H9 (cell line): Measurements from ENCODE around the gene TM4SF1. TPM values are rescaled to one million over a fixed set of nuclear protein-coding genes. Genes with fewer than 3 reads are reported as not detected.

ENCODE experiments used
- DNase-seq: peaks from one replicate; pipeline ENCODE4 v3.0.0-alpha.2; 2017
- H2AFZ ChIP-seq: one replicate; pipeline ENCODE4 v1.6.1; 2013; ENCODE audit warnings: mild to moderate bottlenecking, low read length, control low read depth, moderate library complexity
- H2AK5ac ChIP-seq: 2 replicates; pipeline ENCODE4 v1.6.1; 2013; ENCODE audit warnings: low read length, control low read depth, mixed read lengths; ENCODE audit not compliant: insufficient read length
- H2BK120ac ChIP-seq: one replicate; pipeline ENCODE4 v1.6.1; 2013; ENCODE audit warnings: low read depth, mild to moderate bottlenecking, low read length, control low read depth, inconsistent platforms; ENCODE audit not compliant: poor library complexity, severe bottlenecking
- H2BK12ac ChIP-seq: 2 replicates; pipeline ENCODE4 v1.6.1; 2013; ENCODE audit warnings: low read length, control low read depth, mixed read lengths, low read depth; ENCODE audit not compliant: insufficient read length
- H2BK15ac ChIP-seq: 2 replicates; pipeline ENCODE4 v1.6.1; 2013; ENCODE audit warnings: low read depth, low read length, control low read depth
- H2BK20ac ChIP-seq: one replicate; pipeline ENCODE4 v1.6.1; 2013; ENCODE audit warnings: low read depth, mild to moderate bottlenecking, low read length, control low read depth, inconsistent platforms; ENCODE audit not compliant: poor library complexity, severe bottlenecking
- H2BK5ac ChIP-seq: 2 replicates; pipeline ENCODE4 v1.6.1; 2013; ENCODE audit warnings: low read length, control low read depth, mixed read lengths; ENCODE audit not compliant: insufficient read length
- H3K14ac ChIP-seq: 2 replicates; pipeline ENCODE4 v1.6.1; 2013; ENCODE audit warnings: low read length, control low read depth; ENCODE audit not compliant: insufficient read depth
- H3K18ac ChIP-seq: 2 replicates; pipeline ENCODE4 v1.6.1; 2013; ENCODE audit warnings: low read depth, mild to moderate bottlenecking, mixed read lengths, low read length, control low read depth; ENCODE audit not compliant: insufficient read length
- H3K23ac ChIP-seq: 2 replicates; pipeline ENCODE4 v1.6.1; 2013; ENCODE audit warnings: low read length, control low read depth, mixed read lengths, low read depth; ENCODE audit not compliant: insufficient read length
- H3K23me2 ChIP-seq: 2 replicates; pipeline ENCODE4 v1.6.1; 2013; ENCODE audit warnings: low read depth, mild to moderate bottlenecking, mixed read lengths, low read length, control low read depth; ENCODE audit not compliant: insufficient read length, poor library complexity, severe bottlenecking
- H3K27ac ChIP-seq: 2 replicates; pipeline ENCODE4 v1.5.1; 2013; ENCODE audit warnings: low read length, control low read depth, mixed read lengths, low read depth; ENCODE audit not compliant: insufficient read length
- H3K27me3 ChIP-seq: 2 replicates; pipeline ENCODE4 v1.6.1; 2013; ENCODE audit warnings: low read length, control low read depth, inconsistent platforms; ENCODE audit not compliant: insufficient read depth
- H3K4ac ChIP-seq: 2 replicates; pipeline ENCODE4 v1.6.1; 2013; ENCODE audit warnings: low read depth, mild to moderate bottlenecking, control low read depth, inconsistent platforms, low read length, moderate library complexity
- H3K4me1 ChIP-seq: 2 replicates; pipeline ENCODE4 v1.6.1; 2013; ENCODE audit warnings: low read length, control low read depth, inconsistent platforms; ENCODE audit not compliant: insufficient read depth
- H3K4me2 ChIP-seq: 2 replicates; pipeline ENCODE4 v1.6.1; 2013; ENCODE audit warnings: low read length, control low read depth, mixed read lengths; ENCODE audit not compliant: insufficient read length, insufficient read depth
- H3K56ac ChIP-seq: 2 replicates; pipeline ENCODE4 v1.6.1; 2013; ENCODE audit warnings: low read depth, mild to moderate bottlenecking, mixed read lengths, low read length, control low read depth; ENCODE audit not compliant: insufficient read length
- H3K79me1 ChIP-seq: 2 replicates; pipeline ENCODE4 v1.6.1; 2013; ENCODE audit warnings: low read depth, mild to moderate bottlenecking, moderate library complexity, low read length, control low read depth, inconsistent platforms; ENCODE audit not compliant: insufficient read depth, poor library complexity, severe bottlenecking
- H3K79me2 ChIP-seq: 2 replicates; pipeline ENCODE4 v1.6.1; 2013; ENCODE audit warnings: low read length, control low read depth, inconsistent platforms; ENCODE audit not compliant: insufficient read depth
- H3K9ac ChIP-seq: 2 replicates; pipeline ENCODE4 v1.6.1; 2013; ENCODE audit warnings: low read length, control low read depth, mixed read lengths; ENCODE audit not compliant: insufficient read length; ENCODE audit errors: extremely low read depth
- H3K9me3 ChIP-seq: one replicate; pipeline ENCODE4 v1.6.1; 2013; ENCODE audit warnings: low read depth, low read length, inconsistent platforms; ENCODE audit not compliant: control insufficient read depth
- H3T11ph ChIP-seq: one replicate; pipeline ENCODE4 v1.6.1; 2013; ENCODE audit warnings: mild to moderate bottlenecking, low read length, control low read depth, inconsistent platforms
- H4K20me1 ChIP-seq: one replicate; pipeline ENCODE4 v1.6.1; 2013; ENCODE audit not compliant: control insufficient read depth, insufficient read length, insufficient read depth
- H4K5ac ChIP-seq: 2 replicates; pipeline ENCODE4 v1.6.1; 2013; ENCODE audit warnings: low read depth, mild to moderate bottlenecking, mixed read lengths, low read length, control low read depth; ENCODE audit not compliant: insufficient read length
- H4K8ac ChIP-seq: replicated peaks from 2 replicates; pipeline ENCODE4 v1.6.1; 2013; ENCODE audit warnings: low read length, control low read depth, mixed read lengths, low read depth; ENCODE audit not compliant: insufficient read length
- H4K91ac ChIP-seq: 2 replicates; pipeline ENCODE4 v1.6.1; 2013; ENCODE audit warnings: low read depth, mild to moderate bottlenecking, moderate library complexity, mixed read lengths, low read length, control low read depth; ENCODE audit not compliant: insufficient read length
- H3K27ac Mint-ChIP-seq, 3 experiments: 2 replicates in 2 of 3; 3 replicates in 1 of 3; pipeline ENCODE4 v1.8.0; 2020 to 2021; ENCODE audit warnings: mixed read lengths in 3 of 3, mild to moderate bottlenecking in 1 of 3, moderate library complexity in 1 of 3
- H3K27me3 Mint-ChIP-seq: 2 replicates; pipeline ENCODE4 v1.8.0; 2021; ENCODE audit warnings: low read depth, mild to moderate bottlenecking, moderate library complexity, mixed read lengths
- H3K36me3 Mint-ChIP-seq, 3 experiments: 2 replicates in 2 of 3; 3 replicates in 1 of 3; pipeline ENCODE4 v1.8.0; 2020 to 2021; ENCODE audit warnings: low read depth in 3 of 3, mixed read lengths in 3 of 3; ENCODE audit not compliant: insufficient read depth in 1 of 3
- H3K4me1 Mint-ChIP-seq, 2 experiments: 2 replicates each; pipeline ENCODE4 v1.8.0; 2020; ENCODE audit warnings: mixed read lengths in 2 of 2
- H3K4me3 Mint-ChIP-seq, 2 experiments: 2 replicates in 1 of 2; 3 replicates in 1 of 2; pipeline ENCODE4 v1.8.0; 2020 to 2021; ENCODE audit warnings: mild to moderate bottlenecking in 2 of 2, mixed read lengths in 2 of 2, moderate library complexity in 1 of 2
- H3K9me3 Mint-ChIP-seq, 2 experiments: 2 replicates in 1 of 2; 3 replicates in 1 of 2; pipeline ENCODE4 v1.8.0; 2020; ENCODE audit warnings: mild to moderate bottlenecking in 2 of 2, mixed read lengths in 2 of 2, moderate library complexity in 1 of 2
- CTCF ChIP-seq: fragments of 200-600 bp; sonication (generic); conservative IDR thresholded peaks from 3 replicates; pipeline ENCODE4 v1.8.0; 2021; ENCODE audit warnings: antibody characterized with exemption, mild to moderate bottlenecking
- WGBS: extraction: QIAGEN DNeasy Blood & Tissue Kit; methylation state at CpG from one replicate; pipeline ENCODE4 v1.1.7; 2013; ENCODE audit warnings: missing lambda C conversion rate, low lambda C conversion rate, mixed read lengths; ENCODE audit not compliant: insufficient read length; ENCODE audit errors: extremely low coverage; 5-methylcytosine and 5-hydroxymethylcytosine counted together
- total RNA-seq: library from RNA; stranded (reverse); gene quantifications from 2 replicates; pipeline ENCODE4 v1.2.1, GENCODE V29; 2021

Gene TM4SF1
- total RNA-seq, 1 experiment from 2014 or later = 1.2 TPM

GRCh38 chr3:149366941-149367840 is 10.3 kb downstream of the TM4SF1 start:
- H4K5ac ChIP-seq = no peak overlapping the region
- H3K23me2 ChIP-seq = no peaks in the 10 kb centered on the region
- H3K9ac ChIP-seq = no peak overlapping the region
- H3K4me1 ChIP-seq = peaks cover 5% of the 10 kb centered on the region
- no peaks in the 10 kb centered on the region for H3K79me1 ChIP-seq
- no peak overlapping the region for H3K18ac ChIP-seq
- no peak overlapping the region for H2BK12ac ChIP-seq
- H4K8ac ChIP-seq = no peak overlapping the region
- no peaks in the 10 kb centered on the region for H3K9me3 ChIP-seq
- H4K20me1 ChIP-seq = no peaks in the 10 kb centered on the region
- Mint-ChIP-seq H3K4me3 (no peak overlapping the region), H3K27me3 (no peaks in the 10 kb centered on the region; the same call in 1 of the 2 replicates), H3K27ac (peak overlapping the region in 2 of 3 experiments; percentile 53 to 65; a peak in 3 of 7 replicates), H3K36me3 (no peaks in the 10 kb centered on the region), H3K4me1 (peaks cover 54 to 57% of the 10 kb centered on the region in 2 experiments), H3K9me3 (no peaks in the 10 kb centered on the region)
- no peak for TF ChIP-seq CTCF
- DNase-seq = no peak
- H4K91ac ChIP-seq = no peak overlapping the region
- H3K79me2 ChIP-seq = no peaks in the 10 kb centered on the region
- no peak overlapping the region for H3K4me2 ChIP-seq
- H3K4ac ChIP-seq = no peak overlapping the region
- H2BK20ac ChIP-seq = no peak overlapping the region
- no peak overlapping the region for H3K27ac ChIP-seq
- no peak overlapping the region for H2BK120ac ChIP-seq
- H3K27me3 ChIP-seq = no peaks in the 10 kb centered on the region
- H2BK5ac ChIP-seq = no peak overlapping the region
- no peak overlapping the region for H3K23ac ChIP-seq
- no peak overlapping the region for H3K56ac ChIP-seq
- no CpG with 5 or more reads among the region's 3 CpGs for whole genome bisulfite sequencing
- no peak overlapping the region for H3K14ac ChIP-seq
- H2BK15ac ChIP-seq = no peak overlapping the region
- no peak overlapping the region for H2AK5ac ChIP-seq
- H3T11ph ChIP-seq = no peak overlapping the region
- no peak overlapping the region for H2AFZ ChIP-seq
